DOHH2 (cell line): Measurements from ENCODE around the gene VPS29.
"Not testable (repeated sequence)": the region's sequence is repeated elsewhere in the genome, so short reads cannot be mapped to it uniquely, and the experiment has no call there.

Experiments used
- H3F3A ChIP-seq: fragments of 200-600 bp; sonication (generic), shearing (Covaris generic); 2 replicates; pipeline ENCODE4 v1.6.0; 2016; ENCODE audit warnings: antibody characterized with exemption, mild to moderate bottlenecking; ENCODE audit not compliant: control insufficient read depth, insufficient read depth
- H3K27ac ChIP-seq: fragments of 200-600 bp; sonication (generic); 2 replicates; pipeline ENCODE4 v1.5.1; 2014; ENCODE audit warnings: low read depth, mild to moderate bottlenecking, low read length, moderate library complexity
- H3K27me3 ChIP-seq: fragments of 200-600 bp; sonication (generic); 2 replicates; pipeline ENCODE4 v1.6.1; 2014; ENCODE audit warnings: mild to moderate bottlenecking, low read length, mixed read lengths; ENCODE audit not compliant: control insufficient read depth
- H3K36me3 ChIP-seq: fragments of 200-600 bp; sonication (generic); 2 replicates; pipeline ENCODE4 v1.6.1; 2014; ENCODE audit warnings: mild to moderate bottlenecking, low read length, moderate library complexity, mixed read lengths; ENCODE audit not compliant: control insufficient read depth
- H3K4me1 ChIP-seq: fragments of 200-600 bp; sonication (generic); 2 replicates; pipeline ENCODE4 v1.6.1; 2014; ENCODE audit warnings: mild to moderate bottlenecking, low read length, mixed read lengths; ENCODE audit not compliant: control insufficient read depth
- H3K4me2 ChIP-seq: fragments of 200-600 bp; sonication (generic); 2 replicates; pipeline ENCODE4 v1.6.0; 2014; ENCODE audit warnings: mild to moderate bottlenecking, low read length, moderate library complexity
- H3K4me3 ChIP-seq: fragments of 200-600 bp; sonication (generic); 2 replicates; pipeline ENCODE4 v1.5.1; 2014; ENCODE audit warnings: mild to moderate bottlenecking, low read length, mixed read lengths
- H3K79me2 ChIP-seq: fragments of 200-600 bp; sonication (generic); 2 replicates; pipeline ENCODE4 v1.6.1; 2014; ENCODE audit warnings: mild to moderate bottlenecking, low read length, mixed read lengths; ENCODE audit not compliant: control insufficient read depth
- H3K9me2 ChIP-seq: fragments of 200-600 bp; sonication (generic); replicated peaks from 2 replicates; pipeline ENCODE4 v1.6.1; 2014; ENCODE audit warnings: mild to moderate bottlenecking, low read length, mixed read lengths; ENCODE audit not compliant: control insufficient read depth
- H3K9me3 ChIP-seq: fragments of 200-600 bp; sonication (generic); 2 replicates; pipeline ENCODE4 v1.6.1; 2014; ENCODE audit warnings: antibody characterized with exemption, low read length, mixed read lengths; ENCODE audit not compliant: control insufficient read depth, insufficient read depth
- H4K20me1 ChIP-seq: fragments of 200-600 bp; sonication (generic); 2 replicates; pipeline ENCODE4 v1.6.0; 2014; ENCODE audit warnings: low read depth, mild to moderate bottlenecking, antibody characterized with exemption, low read length, moderate library complexity; ENCODE audit not compliant: control insufficient read depth, insufficient read depth
- CTCF ChIP-seq: fragments of 200-600 bp; sonication (generic); IDR thresholded peaks from one replicate; pipeline ENCODE4 v1.5.1; 2014; ENCODE audit warnings: antibody characterized with exemption, mild to moderate bottlenecking, low read depth, low read length; ENCODE audit not compliant: poor library complexity, severe bottlenecking
- EZH2phosphoT487 ChIP-seq: fragments of 200-600 bp; sonication (generic); IDR thresholded peaks from 2 replicates; pipeline ENCODE4 v1.6.1; 2017; ENCODE audit warnings: borderline replicate concordance, mild to moderate bottlenecking, antibody characterized with exemption, low read length, moderate library complexity, mixed read lengths

Gene VPS29

DNA sequence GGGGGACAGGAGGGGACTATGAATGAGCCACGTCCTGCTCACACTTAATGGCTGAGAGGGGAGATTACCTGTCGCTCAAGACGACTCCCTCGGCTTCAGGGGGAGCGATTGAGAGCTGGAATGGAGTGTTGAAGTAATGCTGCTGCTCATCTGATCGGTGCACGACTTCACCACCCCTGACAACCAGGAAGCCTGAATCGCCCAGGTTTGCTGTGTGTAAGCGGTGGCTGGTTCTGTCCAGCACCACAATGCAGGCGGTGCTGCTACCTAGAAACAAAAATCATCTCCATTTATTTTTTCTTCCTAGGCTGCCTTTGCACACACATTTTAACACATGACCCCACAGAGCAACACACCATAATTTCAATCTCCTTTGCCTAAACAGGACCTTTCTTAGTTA is 43.9 kb upstream of the VPS29 start:
- no peak overlapping the region for H3K4me3 ChIP-seq

GRCh38 chr12:110545259-110545658 is 43.3 kb upstream of the VPS29 start:
- H3K27ac ChIP-seq, H3K4me3 ChIP-seq, H3K9me3 ChIP-seq, H3K4me1 ChIP-seq, H4K20me1 ChIP-seq, H3K9me2 ChIP-seq, H3F3A ChIP-seq, H3K4me2 ChIP-seq, H3K27me3 ChIP-seq: not testable (repeated sequence)
- peaks cover 74% of the 10 kb centered on the region for H3K36me3 ChIP-seq
- peaks cover 77% of the 10 kb centered on the region for H3K79me2 ChIP-seq

More for the DNA sequence above, 43.9 kb upstream of the VPS29 start:
- H3K4me1 ChIP-seq = no peaks in the 10 kb centered on the region
- H3K9me2 ChIP-seq = no peaks in the 10 kb centered on the region
- no peak overlapping the region for H3K27ac ChIP-seq
- H3K36me3 ChIP-seq = peaks cover 80% of the 10 kb centered on the region
- no peaks in the 10 kb centered on the region for H3K27me3 ChIP-seq
- no peak overlapping the region for H3K4me2 ChIP-seq
- H3K79me2 ChIP-seq = peaks cover 82% of the 10 kb centered on the region
- H3K9me3 ChIP-seq = no peaks in the 10 kb centered on the region
- peaks cover 4% of the 10 kb centered on the region; the same call in 1 of the 2 replicates for H4K20me1 ChIP-seq
- TF ChIP-seq CTCF = no peak
- H3F3A ChIP-seq = 0 out of 2 replicates have a peak, but pooled peaks cover 2% of the 10 kb centered on the region

DNA sequence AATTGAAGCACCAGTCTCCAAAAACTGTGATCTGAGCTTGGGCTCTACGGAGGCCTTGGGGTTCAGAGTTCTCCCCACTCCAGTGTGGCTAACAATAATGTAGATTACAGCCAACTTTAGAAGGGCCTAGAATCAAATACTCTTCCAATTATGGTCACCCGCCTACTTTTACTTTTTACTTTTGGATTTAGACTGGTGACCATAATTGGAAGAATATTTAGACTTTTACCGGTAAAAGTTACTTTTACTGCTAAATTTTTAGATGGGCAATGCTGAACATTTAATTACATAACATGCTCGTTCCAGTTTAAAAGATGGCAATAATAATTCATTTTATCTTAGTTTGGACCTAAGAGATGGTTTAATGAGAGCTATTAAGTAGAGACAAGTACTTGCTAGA is 42.1 kb upstream of the VPS29 start:
- Histone ChIP-seq H3K9me2 (no peaks in the 10 kb centered on the region), H3K79me2 (peaks cover 75% of the 10 kb centered on the region), H3K27me3 (no peaks in the 10 kb centered on the region), H3K4me2 (no peak overlapping the region), H3K27ac (no peak overlapping the region), H3K4me3 (no peak overlapping the region), H3F3A (peaks cover 10% of the 10 kb centered on the region; the same call in 1 of the 2 replicates), H3K4me1 (no peaks in the 10 kb centered on the region), H3K9me3 (no peaks in the 10 kb centered on the region), H4K20me1 (peaks cover 4% of the 10 kb centered on the region; the same call in 1 of the 2 replicates), H3K36me3 (peaks cover 77% of the 10 kb centered on the region)
- TF ChIP-seq EZH2phosphoT487 (no peak), CTCF (no peak)

DNA sequence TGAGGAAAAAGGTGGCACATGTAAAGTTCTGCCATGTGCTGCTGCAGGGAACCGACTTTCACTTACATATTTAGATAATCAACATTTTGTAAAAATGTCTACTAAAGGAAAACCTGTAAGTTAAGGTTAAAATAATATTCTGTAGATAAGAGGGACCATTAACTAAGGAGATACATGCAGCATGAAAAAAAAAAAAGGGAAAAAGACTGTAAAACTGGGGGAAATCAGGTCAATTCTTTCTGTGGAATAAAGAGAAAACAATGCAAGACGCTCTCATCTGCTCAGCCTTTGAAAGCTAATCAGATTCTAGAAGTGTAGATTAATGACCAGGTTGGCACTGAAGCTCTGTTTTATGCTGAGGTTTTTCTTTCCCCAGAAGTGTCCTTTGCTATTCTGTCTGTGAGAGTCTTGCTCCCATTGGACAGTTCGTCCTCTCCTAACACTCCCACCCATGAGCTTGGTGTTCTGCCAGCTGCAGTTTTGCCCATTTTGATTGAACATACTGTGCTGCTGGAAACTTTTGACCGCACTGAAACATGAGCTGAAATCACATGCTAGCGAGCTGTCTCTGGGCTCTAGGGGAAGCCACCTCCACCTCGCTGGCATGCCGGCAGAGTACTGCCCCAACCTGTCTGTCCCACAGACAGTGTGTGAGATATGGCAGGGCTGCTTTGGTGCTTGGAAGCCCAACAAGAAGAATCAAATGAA is 41.5 kb upstream of the VPS29 start:
- H3K27ac ChIP-seq = no peak overlapping the region

More for the DNA sequence above, 41.5 kb upstream of the VPS29 start:
- TF ChIP-seq CTCF (no peak), EZH2phosphoT487 (no peak)
- Histone ChIP-seq H3K4me1 (no peaks in the 10 kb centered on the region), H3K4me2 (no peak overlapping the region), H3K9me3 (no peaks in the 10 kb centered on the region), H3K4me3 (no peak overlapping the region), H3F3A (peaks cover 10% of the 10 kb centered on the region; the same call in 1 of the 2 replicates), H3K27me3 (no peaks in the 10 kb centered on the region), H4K20me1 (peaks cover 4% of the 10 kb centered on the region; the same call in 1 of the 2 replicates), H3K9me2 (no peaks in the 10 kb centered on the region), H3K79me2 (peaks cover 71% of the 10 kb centered on the region), H3K36me3 (peaks cover 77% of the 10 kb centered on the region)
